Measurements from ENCODE around the gene MAN2A1.
"Not testable (repeated sequence)": the region's sequence is repeated elsewhere in the genome, so short reads cannot be mapped to it uniquely, and the experiment has no call there.

- TF ChIP-seq, protein P1, sequence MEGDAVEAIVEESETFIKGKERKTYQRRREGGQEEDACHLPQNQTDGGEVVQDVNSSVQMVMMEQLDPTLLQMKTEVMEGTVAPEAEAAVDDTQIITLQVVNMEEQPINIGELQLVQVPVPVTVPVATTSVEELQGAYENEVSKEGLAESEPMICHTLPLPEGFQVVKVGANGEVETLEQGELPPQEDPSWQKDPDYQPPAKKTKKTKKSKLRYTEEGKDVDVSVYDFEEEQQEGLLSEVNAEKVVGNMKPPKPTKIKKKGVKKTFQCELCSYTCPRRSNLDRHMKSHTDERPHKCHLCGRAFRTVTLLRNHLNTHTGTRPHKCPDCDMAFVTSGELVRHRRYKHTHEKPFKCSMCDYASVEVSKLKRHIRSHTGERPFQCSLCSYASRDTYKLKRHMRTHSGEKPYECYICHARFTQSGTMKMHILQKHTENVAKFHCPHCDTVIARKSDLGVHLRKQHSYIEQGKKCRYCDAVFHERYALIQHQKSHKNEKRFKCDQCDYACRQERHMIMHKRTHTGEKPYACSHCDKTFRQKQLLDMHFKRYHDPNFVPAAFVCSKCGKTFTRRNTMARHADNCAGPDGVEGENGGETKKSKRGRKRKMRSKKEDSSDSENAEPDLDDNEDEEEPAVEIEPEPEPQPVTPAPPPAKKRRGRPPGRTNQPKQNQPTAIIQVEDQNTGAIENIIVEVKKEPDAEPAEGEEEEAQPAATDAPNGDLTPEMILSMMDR (IDR thresholded peaks at IDR 0.05; ENCODE audit: low read length) = not testable (repeated sequence)
- TF ChIP-seq EZH2 (IDR thresholded peaks at IDR 0.05; ENCODE audit: borderline replicate concordance, low read length) = not testable (repeated sequence)
Observed at GRCh38 chr5:109760130-109760529, 70.4 kb downstream of the MAN2A1 start.
